ENCODE results near the gene MAU2. TPM values are rescaled to one million over a fixed set of nuclear protein-coding genes. Genes with fewer than 3 reads are reported as not detected.

Gene MAU2
- 33.1 and 39.2 TPM in 2 replicates for total RNA-seq

GRCh38 chr19:19320361-19321140, at the start of gene MAU2, which contains the start of gene SUGP1:
Gene MAU2 (plus strand): TSS chr19:19320829. CDS start chr19:19320860, 31 bp downstream.
Gene SUGP1 (minus strand): TSS chr19:19320509. CDS start chr19:19320496, 13 bp downstream.

GRCh38 chr19:19404879-19405860, 84.5 kb downstream of the MAU2 start, which contains the start of gene GATAD2A:
Gene GATAD2A (plus strand): TSS chr19:19405675. CDS start chr19:19465346, 59,671 bp downstream.

Other genes with a start within 250 kb of the MAU2 start
- 11.1 and 12.8 TPM in 2 replicates for gene TMEM161A, start 182.4 kb upstream of the MAU2 start, total RNA-seq
- gene MEF2B, start 150.6 kb upstream of the MAU2 start, total RNA-seq, result 0.26 TPM in 1 of 2 replicates, not detected in the other
- gene BORCS8, start 128.7 kb upstream of the MAU2 start, total RNA-seq, result 10.3 and 12.3 TPM in 2 replicates
- gene RFXANK, start 128.6 kb upstream of the MAU2 start, total RNA-seq, result 32.1 and 32.4 TPM in 2 replicates
- 3.7 and 5.9 TPM in 2 replicates for gene NR2C2AP, start 117.4 kb upstream of the MAU2 start, total RNA-seq
- not detected in 2 replicates for gene NCAN, start 108.9 kb upstream of the MAU2 start, total RNA-seq
- gene TM6SF2, start 47.5 kb upstream of the MAU2 start, total RNA-seq, result 0.65 TPM in 2 replicates
- 28.5 and 33.2 TPM in 2 replicates for gene SUGP1, start 320 bp upstream of the MAU2 start, total RNA-seq
- 39.9 and 51.1 TPM in 2 replicates for gene GATAD2A, start 84.8 kb downstream of the MAU2 start, total RNA-seq
- gene TSSK6, start 194.7 kb downstream of the MAU2 start, total RNA-seq, result 1.1 and 1.2 TPM in 2 replicates
- gene NDUFA13, start 195.4 kb downstream of the MAU2 start, total RNA-seq, result 127 and 221 TPM in 2 replicates
- gene YJEFN3, start 208.1 kb downstream of the MAU2 start, total RNA-seq, result 0.54 and 0.65 TPM in 2 replicates
- gene CILP2, start 217.4 kb downstream of the MAU2 start, total RNA-seq, result 0.65 and 0.91 TPM in 2 replicates